ENCODE measurements around the gene B3GALNT2. TPM values are rescaled to one million over a fixed set of nuclear protein-coding genes. Genes with fewer than 3 reads are reported as not detected.
"Not testable (repeated sequence)": the region's sequence is repeated elsewhere in the genome, so short reads cannot be mapped to it uniquely, and the experiment has no call there.

B3GALNT2 gene
- polyA plus RNA-seq, 1 donor: 37.3 TPM

DNA sequence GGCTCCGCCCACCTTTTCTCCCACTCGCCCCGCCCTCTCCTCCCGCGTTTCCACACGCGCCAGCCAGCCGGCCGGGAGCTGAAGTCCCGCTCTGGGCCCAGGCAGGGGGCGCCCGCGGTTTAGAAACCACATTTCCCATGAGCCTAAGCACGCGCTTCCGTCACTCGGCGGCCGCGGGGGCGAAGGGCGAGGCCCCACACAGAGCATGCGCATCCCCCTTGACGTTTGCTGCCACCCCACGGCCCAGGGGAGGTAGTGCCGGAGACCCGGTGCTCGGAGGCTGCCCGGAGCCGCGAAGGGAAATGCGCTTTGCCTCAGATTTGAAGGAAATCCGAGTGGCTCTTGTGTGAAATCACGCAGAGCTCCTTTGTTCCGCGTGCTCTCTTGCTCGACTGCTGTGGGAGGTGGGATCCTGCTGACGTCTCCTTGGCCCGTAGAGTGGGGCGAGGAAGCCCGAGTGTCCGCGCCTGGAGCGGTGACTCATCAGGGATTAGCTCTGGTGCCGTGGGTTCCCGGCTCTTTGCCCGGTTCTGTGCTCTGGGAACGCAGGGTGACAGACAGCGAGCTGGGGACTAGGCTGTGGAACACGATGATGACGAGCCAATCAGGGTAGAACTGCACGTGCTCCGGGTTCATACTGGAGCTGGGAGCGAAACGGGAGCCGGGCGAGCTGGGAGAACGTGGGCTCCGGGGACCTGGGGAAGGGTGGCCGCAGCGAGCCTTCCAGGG lies 406 bp upstream of the B3GALNT2 start:
- DNase-seq: peak; percentile 100

DNA sequence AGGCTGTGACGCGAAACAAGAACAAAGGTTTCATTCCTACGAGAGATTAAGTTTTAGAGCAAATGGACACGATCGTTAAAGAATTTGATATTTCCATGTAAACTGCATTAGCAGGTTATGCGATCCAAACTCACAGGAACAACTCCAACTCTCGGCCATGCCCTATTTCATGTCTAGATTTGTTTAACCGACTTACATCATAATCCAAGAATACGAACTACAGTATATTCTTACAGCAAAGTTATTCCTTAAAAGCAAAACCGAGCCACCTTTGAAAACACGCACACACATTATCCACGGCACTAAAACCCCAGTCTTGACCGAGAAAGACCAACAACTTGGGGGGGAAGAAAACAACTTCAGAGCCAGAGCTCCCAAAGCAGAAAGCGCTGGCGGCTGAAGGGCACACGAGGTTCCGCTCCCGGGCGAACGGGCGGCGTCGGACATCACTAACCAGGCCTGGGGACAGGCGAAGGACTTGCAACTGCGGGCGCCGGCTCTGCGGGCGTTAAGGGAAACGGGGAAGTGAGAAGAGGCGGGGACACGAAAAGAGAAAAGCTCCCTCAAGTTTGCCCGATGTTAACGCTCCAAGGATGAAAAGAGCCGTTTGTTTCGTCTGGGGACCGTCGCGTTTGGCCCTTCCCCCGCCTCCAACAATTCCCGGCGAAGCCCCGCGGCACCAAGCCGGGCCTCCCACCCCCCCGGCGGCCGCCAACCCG lies 690 bp downstream of the B3GALNT2 start:
- DNase-seq: peak; percentile 54

DNA sequence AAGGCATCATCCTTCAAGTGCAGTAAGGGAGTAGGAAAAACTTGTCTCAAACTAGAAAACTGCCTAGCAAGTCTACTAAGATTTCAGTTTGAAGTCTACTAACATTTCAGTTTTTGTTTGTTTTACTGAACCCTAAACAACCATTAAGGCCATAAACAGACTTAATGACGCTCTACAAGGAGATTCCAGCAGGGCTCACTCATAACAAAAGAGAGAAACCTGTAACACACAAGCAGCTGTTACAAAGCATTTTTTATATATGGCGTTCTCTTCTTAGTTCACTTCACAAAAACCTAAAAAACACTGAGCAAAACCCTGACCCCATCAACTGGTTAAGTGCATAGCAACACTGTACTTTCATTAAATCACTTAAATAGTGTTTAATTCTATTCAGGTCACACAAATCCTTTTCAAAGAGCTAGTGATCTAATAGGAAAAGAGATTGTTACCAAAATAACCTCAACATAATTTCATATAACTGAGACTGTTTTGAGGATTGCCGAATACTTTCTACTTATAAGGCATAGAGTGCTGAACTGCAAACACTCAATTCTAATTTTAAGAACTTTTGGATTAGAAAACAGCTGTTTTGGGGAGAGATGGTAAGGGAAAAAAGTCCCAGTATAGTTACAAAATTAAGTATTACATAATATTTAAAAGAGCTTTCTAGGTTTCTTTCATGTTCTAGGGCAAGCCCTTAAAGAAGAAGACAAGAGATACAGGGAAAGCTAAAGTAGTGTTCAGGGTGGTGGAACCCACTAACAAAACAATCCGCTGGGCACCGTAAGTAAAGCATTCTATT lies 1.4 kb downstream of the B3GALNT2 start:
- DNase-seq: peak; percentile 60

DNA sequence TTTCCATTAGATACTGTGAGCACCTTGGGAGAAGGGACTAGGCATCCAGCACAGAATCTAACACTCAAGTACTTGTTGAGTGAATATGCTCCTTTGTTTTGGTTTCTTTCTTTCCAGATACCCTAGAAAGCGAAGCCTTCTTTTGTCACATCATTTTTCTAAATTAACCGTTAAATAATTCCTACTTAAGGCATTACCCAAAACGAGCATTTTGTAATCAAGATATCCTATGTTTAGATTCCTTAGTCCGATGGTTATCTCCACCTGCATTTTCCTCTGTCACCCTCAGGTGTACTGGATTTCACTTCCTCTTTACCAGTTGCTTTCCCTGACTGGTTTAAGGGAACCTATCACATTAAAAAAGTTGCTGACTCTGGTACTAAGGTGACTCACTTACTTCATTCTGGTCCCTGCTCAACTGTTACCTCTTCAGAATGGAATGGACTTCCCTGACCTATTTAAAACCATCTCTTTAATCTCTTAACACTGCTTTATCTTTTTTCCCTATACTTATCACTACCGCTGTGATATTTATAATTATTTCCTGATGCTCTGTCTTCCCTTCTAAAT lies 3.2 kb downstream of the B3GALNT2 start:
- DNase-seq: no peak

DNA sequence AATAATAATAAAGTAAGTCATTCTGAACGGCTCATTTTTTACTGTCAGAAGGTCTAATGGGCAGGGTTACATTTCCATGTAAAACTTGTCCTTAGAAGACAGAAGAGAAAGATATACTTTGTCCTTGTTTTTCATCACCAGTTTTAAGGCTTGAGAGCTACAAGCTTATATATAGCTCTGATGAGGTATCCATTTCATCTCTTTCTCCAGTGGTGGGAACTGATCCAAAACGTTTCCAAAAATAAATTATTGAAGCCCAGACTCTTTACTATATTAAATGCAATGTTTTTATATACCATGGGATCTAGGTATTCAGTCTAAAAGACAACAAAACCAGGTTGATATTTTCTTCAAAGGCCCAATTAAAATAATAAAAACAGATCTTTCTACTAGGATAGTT lies 8.7 kb downstream of the B3GALNT2 start:
- DNase-seq: no peak

DNA sequence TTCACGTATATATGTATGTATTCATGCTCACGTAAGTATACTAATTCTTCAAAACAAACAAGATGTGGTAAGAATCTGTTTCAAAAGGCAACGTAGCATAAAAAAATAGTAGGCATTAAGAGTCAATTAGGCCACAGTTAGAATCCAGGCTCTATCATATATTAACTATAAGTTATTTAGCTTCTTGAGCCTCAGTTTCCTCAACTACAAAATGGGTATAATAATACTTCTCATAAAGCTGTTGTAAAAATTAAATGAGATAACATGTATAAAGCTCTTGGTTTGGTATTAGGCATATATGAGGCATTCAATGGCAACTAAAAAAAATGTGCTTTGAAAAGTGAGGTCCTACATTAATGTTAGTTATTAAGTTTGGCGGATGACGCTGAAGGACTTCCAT lies 9.2 kb downstream of the B3GALNT2 start:
- no peak for DNase-seq

DNA sequence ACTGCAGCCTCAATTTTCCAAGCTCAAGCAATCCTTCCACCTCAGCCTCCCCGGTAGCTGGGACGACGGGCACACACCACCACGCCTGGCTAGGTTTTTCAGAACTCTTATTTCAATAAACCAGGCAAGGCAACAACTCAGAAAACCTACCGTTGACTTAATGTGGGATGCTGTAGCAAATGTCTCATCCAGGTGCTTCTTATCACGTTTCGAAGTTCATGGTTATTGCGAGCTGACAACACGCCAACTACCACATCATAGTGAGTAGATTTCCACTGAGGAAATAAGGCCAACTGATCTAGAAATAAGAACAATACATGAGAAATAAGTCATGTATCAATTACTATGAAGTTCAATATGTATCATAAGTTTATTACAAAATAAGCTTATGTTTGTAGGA lies 9.7 kb downstream of the B3GALNT2 start:
- DNase-seq: no peak

DNA sequence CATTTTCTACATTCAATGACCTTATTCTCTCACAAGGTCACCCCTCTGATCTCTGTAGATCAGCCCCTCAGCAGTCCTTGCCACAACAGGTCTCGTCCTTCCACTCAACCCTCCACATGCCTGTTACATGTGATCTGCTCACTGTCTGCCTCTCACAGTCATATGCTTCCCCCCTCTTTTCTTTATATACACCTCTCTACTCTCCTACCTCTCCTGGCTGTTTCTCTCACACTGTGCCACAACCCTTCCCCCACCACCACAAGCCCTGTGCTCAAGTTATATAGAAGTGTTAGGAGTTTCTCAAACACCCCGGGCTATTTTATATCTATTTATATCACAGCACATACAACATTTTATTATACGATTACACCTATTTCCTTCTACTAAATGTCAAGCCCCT lies 12.6 kb downstream of the B3GALNT2 start:
- no peak for DNase-seq

DNA sequence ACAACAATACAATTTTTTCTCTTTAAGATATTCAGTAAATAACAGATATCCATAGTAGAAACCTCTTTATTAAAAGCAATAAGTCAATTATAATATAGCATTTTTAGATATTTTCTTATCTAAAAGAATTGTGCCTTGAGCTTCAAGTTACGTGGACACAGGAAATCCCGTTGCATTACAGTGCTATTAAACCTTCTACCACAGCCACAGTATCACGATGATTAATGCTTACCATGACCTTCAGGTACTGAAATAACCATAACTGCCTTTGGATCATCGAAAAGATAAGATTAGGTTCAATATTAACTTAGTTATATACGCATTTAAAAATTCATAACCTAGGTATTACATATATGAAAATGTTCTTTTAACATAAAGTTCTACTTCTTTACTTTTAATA lies 17.9 kb downstream of the B3GALNT2 start:
- no peak for DNase-seq

DNA sequence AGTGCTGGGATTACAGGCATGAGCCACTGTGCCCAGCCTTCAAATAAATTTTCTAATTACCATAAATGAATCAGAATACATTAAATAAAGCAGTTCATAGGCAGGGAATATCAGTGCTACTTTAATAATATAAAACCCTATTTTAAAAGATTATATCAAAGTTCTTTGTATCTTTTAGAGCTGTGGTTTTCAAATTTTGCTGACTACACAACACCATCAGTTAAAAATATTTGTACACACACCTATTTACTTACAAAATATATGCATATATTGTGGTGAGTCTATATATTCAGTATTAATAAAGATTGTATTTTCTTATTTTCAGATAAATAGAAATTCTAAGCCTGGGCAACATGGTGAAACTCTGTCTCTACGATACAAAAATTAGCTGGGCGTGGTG lies 18.7 kb downstream of the B3GALNT2 start:
- no peak for DNase-seq

DNA sequence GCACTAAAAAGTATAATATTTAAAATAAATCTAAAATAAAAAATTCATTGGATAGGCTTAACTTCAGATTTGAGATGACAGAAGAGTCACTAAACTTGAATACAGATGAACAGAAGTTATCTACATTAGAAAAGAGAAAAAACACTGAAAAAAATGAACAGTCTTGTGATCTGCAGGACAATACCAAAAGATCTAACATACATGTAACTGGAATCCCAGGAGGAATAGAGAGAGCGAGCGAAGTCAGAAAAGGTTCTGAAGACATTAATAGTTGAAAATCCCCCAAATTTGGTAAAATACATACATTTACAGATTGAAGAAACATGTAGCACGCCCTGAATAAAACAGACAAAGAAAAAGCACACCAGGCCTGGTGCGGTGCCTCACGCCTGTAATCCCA lies 21.2 kb downstream of the B3GALNT2 start:
- DNase-seq: no peak

DNA sequence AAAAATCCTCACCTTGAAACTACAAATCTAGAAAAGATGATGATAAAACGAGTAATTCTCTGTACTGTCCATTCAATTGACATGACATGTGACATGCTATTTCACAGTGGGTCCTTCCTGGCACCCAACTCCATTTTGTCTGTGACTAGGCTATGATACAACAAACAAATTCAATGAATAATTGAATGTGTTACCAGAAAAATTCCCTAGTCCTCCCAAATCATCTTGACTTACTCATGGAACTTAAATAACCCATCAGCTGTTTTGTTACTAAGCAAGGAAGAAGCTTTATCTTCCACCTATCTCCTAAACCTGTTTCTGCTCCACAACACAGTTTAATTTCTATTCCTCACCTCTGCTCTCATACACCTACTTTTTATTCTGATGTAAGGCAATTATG lies 30.4 kb downstream of the B3GALNT2 start:
- DNase-seq: no peak

DNA sequence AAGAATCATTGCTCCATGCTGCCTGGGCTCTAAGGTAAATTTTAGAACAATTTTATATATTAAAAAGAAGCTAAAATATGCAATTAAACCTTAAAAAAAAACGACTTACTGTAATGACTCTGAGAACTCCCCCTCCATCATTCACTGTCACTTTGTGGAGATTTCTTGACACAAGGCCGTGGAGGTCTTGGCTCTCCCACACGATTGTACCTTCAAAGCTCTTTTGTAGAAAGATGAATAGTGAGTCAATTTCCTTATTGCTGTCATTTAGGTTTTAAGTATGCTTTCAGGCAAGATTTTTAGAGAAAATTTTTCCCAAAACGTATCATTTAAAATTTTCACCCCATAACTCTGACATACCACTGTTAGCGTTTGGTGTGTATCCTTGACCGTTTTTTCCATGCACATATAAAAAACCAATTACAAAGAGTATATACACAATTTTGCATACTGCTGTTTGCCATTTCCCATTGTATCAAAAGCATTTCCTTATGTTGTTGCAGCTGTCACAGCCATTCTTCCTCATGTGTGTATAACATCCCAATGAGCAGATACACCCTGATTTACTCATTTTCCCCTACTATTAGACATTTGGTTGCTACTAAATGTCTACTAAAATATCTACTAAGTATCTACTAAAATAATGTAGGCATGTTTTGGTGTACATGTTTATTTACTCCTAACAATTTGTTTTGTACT lies 33.4 kb downstream of the B3GALNT2 start:
- no peak for DNase-seq

DNA sequence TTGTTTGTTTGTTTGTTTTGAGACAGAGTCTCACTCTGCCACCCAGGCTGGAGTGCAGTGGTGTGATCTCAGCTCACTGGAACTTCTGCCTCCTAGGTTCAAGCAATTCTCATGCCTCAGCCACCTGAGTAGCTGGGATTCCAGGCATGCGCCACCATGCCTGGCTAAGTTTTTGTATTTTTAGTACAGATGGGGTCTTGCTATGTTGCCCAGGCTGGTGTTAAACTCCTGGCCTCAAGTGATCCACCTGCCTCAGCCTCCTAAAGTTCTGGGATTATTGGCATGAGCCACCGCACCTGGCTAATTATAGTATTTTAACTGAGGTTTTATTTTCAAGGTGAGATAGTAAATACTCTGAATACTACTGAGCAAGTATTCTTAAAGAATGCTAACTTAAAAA lies 34.4 kb downstream of the B3GALNT2 start:
- not testable (repeated sequence) for DNase-seq

DNA sequence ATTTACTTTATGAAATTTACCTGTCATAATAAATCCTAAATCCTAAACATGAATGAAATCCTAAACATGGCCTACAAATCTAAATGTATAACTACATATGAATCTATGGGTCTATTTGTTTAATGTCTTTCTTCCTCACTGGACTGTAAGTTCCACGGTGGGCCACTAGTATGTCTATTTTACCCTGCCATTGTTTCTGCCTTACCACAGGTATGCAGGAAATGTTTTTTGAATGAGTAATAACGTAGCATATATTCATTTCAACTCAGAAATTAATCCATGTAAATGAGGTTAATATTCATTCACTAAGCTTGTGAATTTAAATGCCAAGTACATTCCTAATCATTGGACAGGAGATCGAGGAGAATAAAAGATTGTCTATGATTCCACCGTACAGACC lies 35.3 kb downstream of the B3GALNT2 start:
- no peak for DNase-seq

DNA sequence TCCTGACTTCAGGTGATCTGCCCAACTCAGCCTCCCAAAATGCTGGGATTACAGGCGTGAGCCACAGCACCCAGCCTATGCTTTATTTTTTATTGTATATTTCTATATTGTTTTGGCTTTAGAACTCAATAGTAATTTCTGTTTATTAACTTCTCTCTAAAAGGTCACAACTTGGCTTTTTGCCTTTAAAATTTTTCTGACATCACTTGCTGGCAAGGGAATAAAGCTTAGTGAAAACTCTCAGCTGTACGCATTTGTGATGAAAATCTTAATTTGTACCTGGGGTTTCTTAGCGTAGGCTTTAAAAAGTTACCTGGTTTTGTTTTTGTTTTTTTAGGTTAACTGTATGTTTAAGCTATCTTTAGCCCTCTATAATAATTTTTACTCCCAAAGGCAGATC lies 36.2 kb downstream of the B3GALNT2 start:
- peak; percentile 7 for DNase-seq

DNA sequence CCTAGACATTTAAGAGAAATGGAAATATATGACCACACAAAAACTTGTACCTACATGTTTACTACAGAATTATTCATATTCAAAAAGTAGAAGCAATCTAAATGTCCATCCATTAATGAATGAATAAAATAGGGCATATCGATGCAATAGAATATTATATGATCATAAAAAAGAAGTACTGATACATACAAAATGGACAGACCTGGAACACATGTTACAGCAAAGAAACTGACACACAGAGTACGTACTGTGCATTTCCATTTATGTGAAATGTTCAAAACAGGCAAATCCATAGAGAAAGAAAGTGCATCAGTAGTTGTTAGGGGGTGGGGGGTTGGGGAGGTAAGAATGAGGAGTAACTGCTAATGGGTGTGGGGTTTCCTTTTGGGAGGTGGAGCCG lies 39.2 kb downstream of the B3GALNT2 start:
- no peak for DNase-seq

DNA sequence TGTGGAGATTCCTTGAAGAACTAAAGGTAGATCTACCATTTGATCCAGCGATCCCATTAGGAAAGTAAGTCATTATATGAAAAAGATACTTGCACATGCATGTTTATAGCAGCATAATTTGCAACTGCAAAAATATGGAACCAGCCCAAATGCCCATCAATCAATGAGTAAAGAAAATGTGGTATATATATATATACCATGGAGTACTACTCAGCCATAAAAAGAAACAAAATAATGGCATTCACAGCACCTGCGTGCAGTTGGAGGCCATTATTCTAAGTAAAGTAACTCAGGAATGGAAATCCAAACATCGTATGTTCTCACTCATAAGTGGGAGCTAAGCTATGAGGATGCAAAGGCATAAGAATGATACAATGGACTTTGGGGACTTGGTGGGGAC lies 41.4 kb downstream of the B3GALNT2 start:
- DNase-seq: not testable (repeated sequence)

DNA sequence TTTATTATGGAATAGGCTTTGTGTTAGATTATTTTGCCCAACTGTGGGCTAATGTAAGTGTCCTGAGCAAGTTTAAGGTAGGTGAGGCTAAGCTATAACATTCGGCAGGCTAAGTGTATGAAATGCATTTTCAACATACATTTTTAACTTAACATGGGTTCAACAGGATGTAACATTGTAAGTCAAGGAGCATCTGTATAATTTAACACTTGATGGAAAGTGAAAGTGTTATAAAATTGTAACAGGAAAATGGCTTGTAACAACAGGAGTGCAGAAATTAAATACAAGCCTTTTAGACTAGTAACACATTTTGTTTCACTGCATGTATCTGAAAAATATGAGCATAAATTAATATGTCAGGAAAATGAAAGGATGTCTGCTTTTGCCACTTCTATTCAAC lies 42.3 kb downstream of the B3GALNT2 start:
- no peak for DNase-seq

DNA sequence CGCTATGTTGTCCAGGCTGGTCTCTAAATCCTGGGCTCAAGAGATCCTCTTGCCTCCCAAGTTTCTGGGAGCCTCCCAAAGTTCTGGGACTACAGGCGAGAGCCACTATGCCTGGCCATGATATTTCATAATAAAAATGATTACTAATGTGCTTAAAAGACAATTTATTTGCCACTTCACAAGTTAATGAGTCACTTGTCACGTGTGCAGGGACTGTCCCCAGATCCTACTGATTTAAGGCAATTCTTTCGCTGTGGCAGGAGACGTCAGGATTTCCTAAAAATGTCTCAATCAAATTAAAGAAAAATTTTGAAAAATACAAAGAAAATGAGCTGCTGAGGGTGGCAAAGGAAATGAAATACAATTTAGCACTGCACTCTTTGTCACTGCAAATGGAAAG lies 43.5 kb downstream of the B3GALNT2 start:
- no peak for DNase-seq

DNA sequence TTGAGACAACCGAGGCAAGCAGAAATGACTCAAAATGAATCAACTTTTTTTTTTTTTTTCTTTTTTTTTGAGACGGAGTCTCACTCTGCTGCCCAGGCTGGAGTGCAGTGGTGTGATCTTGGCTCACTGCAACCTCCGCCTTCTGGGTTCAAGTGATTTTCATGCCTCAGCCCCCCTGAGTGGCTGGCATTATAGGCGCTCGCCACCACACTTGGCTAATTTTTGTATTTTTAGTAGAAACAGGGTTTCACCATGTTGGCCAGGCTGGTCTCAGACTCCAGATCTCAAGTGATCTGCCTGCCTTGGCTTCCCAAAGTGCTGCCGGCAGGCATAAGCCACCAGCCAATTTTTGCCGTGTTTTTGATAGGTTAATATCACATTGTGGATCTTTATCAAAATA lies 46.4 kb downstream of the B3GALNT2 start:
- not testable (repeated sequence) for DNase-seq

DNA sequence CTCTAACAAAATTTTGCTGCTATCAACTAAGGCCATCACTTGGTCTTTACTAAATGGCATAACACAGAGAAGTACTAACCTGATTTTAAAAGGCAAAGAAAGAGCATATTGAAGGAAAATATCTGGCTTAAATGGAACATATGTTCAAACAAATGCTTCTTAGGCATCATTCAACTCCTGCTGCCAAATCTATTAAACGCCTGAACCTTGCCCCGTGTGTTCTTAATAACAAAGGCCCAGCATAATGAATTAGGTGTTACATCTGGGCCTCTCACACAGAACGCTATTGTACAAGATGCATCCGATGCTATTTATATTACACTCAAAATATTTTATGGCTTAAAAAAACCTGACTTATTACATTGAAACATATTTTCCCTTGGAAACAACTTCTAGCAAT lies 48.4 kb downstream of the B3GALNT2 start:
- DNase-seq: no peak

Measured in left kidney (tissue), 2 donors.